CD4-positive, alpha-beta T cell (primary cell): ENCODE data around the gene HPD. TPM values are rescaled to one million over a fixed set of nuclear protein-coding genes. Genes with fewer than 3 reads are reported as not detected.
A peak's percentile ranks its signal among the peaks of the same experiment; 100 is the strongest.

Experiments used
- ATAC-seq: fragments of 200-7000 bp; cut with Tn5 transposase; one replicate; pipeline ENCODE4 v1.10.0; 2022; ENCODE audit warnings: mild to moderate bottlenecking; ENCODE audit not compliant: poor library complexity
- CTCF ChIA-PET: fragments of 350-600 bp; sonication (Branson Sonifier 250); formaldehyde crosslinking; loops from one replicate; lab custom pipeline; 2021; ENCODE audit warnings: antibody characterized with exemption, inconsistent platforms; lab: Charles Lee
- POLR2A ChIA-PET: fragments of 350-600 bp; sonication (Branson Sonifier 250); formaldehyde crosslinking; loops from one replicate; lab custom pipeline; 2021; ENCODE audit warnings: antibody characterized with exemption, inconsistent platforms; lab: Charles Lee
- DNase-seq, 14 experiments: peaks; one replicate each; pipeline ENCODE4 v3.0.0-alpha.2; 2013 to 2020; ENCODE audit warnings: mixed read lengths in 2 of 14
- H3K27ac ChIP-seq, 2 donors: one replicate each; pipeline versions ENCODE4 v1.5.1 to v1.7.0; 2013; ENCODE audit warnings: low read length in 2 of 2, low read depth in 1 of 2, mild to moderate bottlenecking in 1 of 2
- H3K27me3 ChIP-seq, 2 experiments: 1 replicate in 1 of 2; 2 replicates in 1 of 2; pipeline versions ENCODE4 v1.6.1 to v1.7.0; 2013; ENCODE audit warnings: low read length in 2 of 2, control low read depth in 1 of 2, mild to moderate bottlenecking in 1 of 2, moderate library complexity in 1 of 2; ENCODE audit not compliant: insufficient read depth in 2 of 2, control insufficient read depth in 1 of 2
- H3K36me3 ChIP-seq: one replicate; pipeline ENCODE4 v1.6.1; 2013; ENCODE audit warnings: low read length, control low read depth; ENCODE audit not compliant: insufficient read depth
- H3K4me1 ChIP-seq: one replicate; pipeline ENCODE4 v1.6.1; 2013; ENCODE audit warnings: low read length, control low read depth; ENCODE audit not compliant: insufficient read depth
- H3K4me3 ChIP-seq: one replicate; pipeline ENCODE4 v1.5.1; 2013; ENCODE audit warnings: mild to moderate bottlenecking, low read length, moderate library complexity
- H3K9me3 ChIP-seq, 2 experiments: 1 replicate in 1 of 2; 2 replicates in 1 of 2; pipeline versions ENCODE4 v1.6.1 to v1.7.0; 2013; ENCODE audit warnings: low read length in 2 of 2, mild to moderate bottlenecking in 2 of 2, control low read depth in 1 of 2, moderate library complexity in 1 of 2; ENCODE audit not compliant: control insufficient read depth in 1 of 2, insufficient read depth in 1 of 2
- H3K27ac Mint-ChIP-seq: one replicate; pipeline ENCODE4 v1.8.0; 2020; ENCODE audit warnings: mixed read lengths
- H3K27me3 Mint-ChIP-seq: one replicate; pipeline ENCODE4 v1.8.0; 2021; ENCODE audit warnings: mixed read lengths
- H3K36me3 Mint-ChIP-seq: one replicate; pipeline ENCODE4 v1.8.0; 2021; ENCODE audit warnings: low read depth, mixed read lengths
- H3K4me1 Mint-ChIP-seq: one replicate; pipeline ENCODE4 v1.8.0; 2021; ENCODE audit warnings: low read depth, mixed read lengths
- H3K4me3 Mint-ChIP-seq: one replicate; pipeline ENCODE4 v1.8.0; 2020; ENCODE audit warnings: mild to moderate bottlenecking, mixed read lengths
- H3K9me3 Mint-ChIP-seq: one replicate; pipeline ENCODE4 v1.8.0; 2020; ENCODE audit warnings: mixed read lengths
- intact Hi-C, 2 experiments: fragments of 100-400 bp; cut with DNase I in 1 of 2; cut with micrococcal nuclease in 1 of 2; formaldehyde crosslinking; loops; one replicate each; pipeline versions ENCODE4 v1.15.1 to v1.9.0; 2023 to 2025; cut with DNase I, micrococcal nuclease
- total RNA-seq, 174 experiments: library from RNA in 2 of 174; stranded (reverse) in 2 of 174; gene quantifications; one replicate each; pipeline ENCODE4 v1.2.3 and lab custom pipeline; 2021 to 2026
- TF ChIP-seq, protein P1 (sequence below): fragments of 200-600 bp; IDR thresholded peaks from one replicate; pipeline ENCODE4 v1.8.0; 2022; ENCODE audit warnings: antibody characterized with exemption, mild to moderate bottlenecking

The HPD gene
- total RNA-seq, 2 experiments from 2014 or later = not detected

- POLR2A ChIA-PET = interaction anchor here (1.2 to 34.6 kb wide), 5 partner anchors 5 to 126 kb away, joined by 3 to 1869 read pairs (median 62); partner anchors contain the start of genes PSMD9, RHOF and SETD1B
- H3K27ac ChIP-seq = peak overlapping the region; percentile 9 to 88
- H3K4me1 Mint-ChIP-seq = peaks cover 52% of the 10 kb centered on the region
- no peak for ATAC-seq
- intact Hi-C loops = no loop called here
- H3K4me1 ChIP-seq = peaks cover 66% of the 10 kb centered on the region
- H3K27me3 ChIP-seq = no peaks in the 10 kb centered on the region
- peak overlapping the region; percentile 97 for H3K27ac Mint-ChIP-seq
- peak overlapping the region; percentile 100 for H3K4me3 ChIP-seq
- TF ChIP-seq, protein P1, sequence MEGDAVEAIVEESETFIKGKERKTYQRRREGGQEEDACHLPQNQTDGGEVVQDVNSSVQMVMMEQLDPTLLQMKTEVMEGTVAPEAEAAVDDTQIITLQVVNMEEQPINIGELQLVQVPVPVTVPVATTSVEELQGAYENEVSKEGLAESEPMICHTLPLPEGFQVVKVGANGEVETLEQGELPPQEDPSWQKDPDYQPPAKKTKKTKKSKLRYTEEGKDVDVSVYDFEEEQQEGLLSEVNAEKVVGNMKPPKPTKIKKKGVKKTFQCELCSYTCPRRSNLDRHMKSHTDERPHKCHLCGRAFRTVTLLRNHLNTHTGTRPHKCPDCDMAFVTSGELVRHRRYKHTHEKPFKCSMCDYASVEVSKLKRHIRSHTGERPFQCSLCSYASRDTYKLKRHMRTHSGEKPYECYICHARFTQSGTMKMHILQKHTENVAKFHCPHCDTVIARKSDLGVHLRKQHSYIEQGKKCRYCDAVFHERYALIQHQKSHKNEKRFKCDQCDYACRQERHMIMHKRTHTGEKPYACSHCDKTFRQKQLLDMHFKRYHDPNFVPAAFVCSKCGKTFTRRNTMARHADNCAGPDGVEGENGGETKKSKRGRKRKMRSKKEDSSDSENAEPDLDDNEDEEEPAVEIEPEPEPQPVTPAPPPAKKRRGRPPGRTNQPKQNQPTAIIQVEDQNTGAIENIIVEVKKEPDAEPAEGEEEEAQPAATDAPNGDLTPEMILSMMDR = no peak
- CTCF ChIA-PET = interaction anchor here (0.7 to 14.7 kb wide), 3 partner anchors 10 to 90 kb away, joined by 3 to 746 read pairs (median 6); partner anchors contain the start of genes PSMD9 and SETD1B
- H3K36me3 Mint-ChIP-seq = peaks cover 69% of the 10 kb centered on the region
- H3K9me3 ChIP-seq = no peaks in the 10 kb centered on the region
- H3K4me3 Mint-ChIP-seq = peak overlapping the region; percentile 93
- no peak for DNase-seq
- H3K36me3 ChIP-seq = peaks cover 34% of the 10 kb centered on the region
- H3K27me3 Mint-ChIP-seq = no peaks in the 10 kb centered on the region
- H3K9me3 Mint-ChIP-seq = no peaks in the 10 kb centered on the region
These were observed 60.5 kb downstream of the HPD start for GRCh38 chr12:121797937-121798786.

GRCh38 chr12:121796855-121797751 lies 61.6 kb downstream of the HPD start:
- H3K27ac ChIP-seq = no peak overlapping the region

More at GRCh38 chr12:121796855-121797751, 61.6 kb downstream of the HPD start:
- intact Hi-C loops = no loop called here
- ATAC-seq = no peak
- H3K27me3 Mint-ChIP-seq = no peaks in the 10 kb centered on the region
- TF ChIP-seq, protein P1 = no peak
- peak overlapping the region; percentile 93 for H3K4me3 Mint-ChIP-seq
- H3K4me1 ChIP-seq = peaks cover 76% of the 10 kb centered on the region
- no peaks in the 10 kb centered on the region for H3K27me3 ChIP-seq
- H3K9me3 ChIP-seq = no peaks in the 10 kb centered on the region
- POLR2A ChIA-PET = interaction anchor here (1.5 to 34.6 kb wide), 6 partner anchors 6 to 125 kb away, joined by 4 to 1869 read pairs (median 61); partner anchors contain the start of genes PSMD9, RHOF, SETD1B and TMEM120B
- CTCF ChIA-PET = interaction anchor here (1.2 to 14.7 kb wide), 2 partner anchors 12 to 91 kb away, joined by 3 to 746 read pairs; partner anchors contain the start of genes PSMD9 and SETD1B
- peaks cover 52% of the 10 kb centered on the region for H3K4me1 Mint-ChIP-seq
- H3K36me3 ChIP-seq = peaks cover 35% of the 10 kb centered on the region
- H3K27ac Mint-ChIP-seq = peak overlapping the region; percentile 97
- H3K4me3 ChIP-seq = no peak overlapping the region
- peaks cover 68% of the 10 kb centered on the region for H3K36me3 Mint-ChIP-seq
- no peaks in the 10 kb centered on the region for H3K9me3 Mint-ChIP-seq
- DNase-seq = no peak
